Left lung (tissue), 10 donors: Measurements from ENCODE around the gene WNT9B. TPM values are rescaled to one million over a fixed set of nuclear protein-coding genes. Genes with fewer than 3 reads are reported as not detected.
A peak's percentile ranks its signal among the peaks of the same experiment; 100 is the strongest.

Experiments used
- ATAC-seq: fragments of 200-7000 bp; cut with Tn5 transposase; one replicate; pipeline ENCODE4 v1.9.1; 2020; ENCODE audit warnings: moderate library complexity
- DNase-seq, 4 donors: peaks; one replicate each; pipeline ENCODE4 v3.0.0-alpha.2; 2013 to 2020
- H3K27ac ChIP-seq, 2 donors: fragments of 200-600 bp; sonication (generic) in 1 of 2; one replicate each; pipeline versions ENCODE4 v1.5.0 to v1.8.0; 2020 to 2021
- H3K27me3 ChIP-seq, 2 donors: fragments of 200-600 bp; sonication (generic) in 1 of 2; one replicate each; pipeline versions ENCODE4 v1.5.0 to v1.8.0; 2020 to 2021
- H3K36me3 ChIP-seq, 2 donors: fragments of 200-600 bp; sonication (generic) in 1 of 2; one replicate each; pipeline versions ENCODE4 v1.5.0 to v1.8.0; 2020 to 2021
- H3K4me1 ChIP-seq, 2 donors: fragments of 200-600 bp; one replicate each; pipeline ENCODE4 v1.8.0; 2021
- H3K4me3 ChIP-seq, 2 donors: fragments of 200-600 bp; sonication (generic) in 1 of 2; one replicate each; pipeline versions ENCODE4 v1.5.0 to v1.8.0; 2020 to 2021; ENCODE audit warnings: mild to moderate bottlenecking in 1 of 2
- H3K9me3 ChIP-seq, 2 donors: fragments of 200-600 bp; sonication (generic) in 1 of 2; one replicate each; pipeline versions ENCODE4 v1.5.0 to v1.8.0; 2020 to 2021
- intact Hi-C, 2 donors: fragments of 100-400 bp; cut with DNase I; formaldehyde crosslinking; loops; one replicate each; pipeline versions ENCODE4 v1.11.2 to v1.14.2; 2022
- polyA plus RNA-seq, 6 donors: library from polyadenylated mRNA; unstranded; fragments of 120-200 nt; gene quantifications; one replicate each; pipeline ENCODE4 v1.2.1, GENCODE V29; 2013; ENCODE audit not compliant: insufficient read length in 6 of 6
- total RNA-seq, 2 donors: library from RNA; stranded (reverse); fragmentation: NEBNext Ultra II Directional; extraction: Animal tissue kit (Norgen Biotek cat#: 25700); gene quantifications; one replicate each; pipeline ENCODE4 v1.2.1, GENCODE V29; 2021
- TF ChIP-seq, protein P1 (sequence below), 2 donors: fragments of 200-600 bp; sonication (generic) in 1 of 2; IDR thresholded peaks; one replicate each; pipeline versions ENCODE4 v1.5.0 to v1.8.0; 2021; ENCODE audit warnings: antibody characterized with exemption in 2 of 2
- donor health status: DM: no; HTN: yes; CAD: no.
- donor health status: DM: no; HTN: no; CAD: no.

Gene WNT9B
- total and polyA plus RNA-seq, 8 donors, result 0.07 to 1.2 (median 0.21) TPM

GRCh38 chr17:46821482-46822387 is 29.6 kb upstream of the WNT9B start:
- Histone ChIP-seq H3K9me3 (no peaks in the 10 kb centered on the region), H3K27ac (no peak overlapping the region), H3K4me1 (peaks cover 19 to 28% of the 10 kb centered on the region in 2 donors), H3K36me3 (no peaks in the 10 kb centered on the region), H3K4me3 (no peak overlapping the region), H3K27me3 (peaks cover 59 to 90% of the 10 kb centered on the region in 2 donors)
- intact Hi-C loops, result no loop called here
- ATAC-seq (peak; percentile 14), DNase-seq (no peak)
- TF ChIP-seq, protein P1, sequence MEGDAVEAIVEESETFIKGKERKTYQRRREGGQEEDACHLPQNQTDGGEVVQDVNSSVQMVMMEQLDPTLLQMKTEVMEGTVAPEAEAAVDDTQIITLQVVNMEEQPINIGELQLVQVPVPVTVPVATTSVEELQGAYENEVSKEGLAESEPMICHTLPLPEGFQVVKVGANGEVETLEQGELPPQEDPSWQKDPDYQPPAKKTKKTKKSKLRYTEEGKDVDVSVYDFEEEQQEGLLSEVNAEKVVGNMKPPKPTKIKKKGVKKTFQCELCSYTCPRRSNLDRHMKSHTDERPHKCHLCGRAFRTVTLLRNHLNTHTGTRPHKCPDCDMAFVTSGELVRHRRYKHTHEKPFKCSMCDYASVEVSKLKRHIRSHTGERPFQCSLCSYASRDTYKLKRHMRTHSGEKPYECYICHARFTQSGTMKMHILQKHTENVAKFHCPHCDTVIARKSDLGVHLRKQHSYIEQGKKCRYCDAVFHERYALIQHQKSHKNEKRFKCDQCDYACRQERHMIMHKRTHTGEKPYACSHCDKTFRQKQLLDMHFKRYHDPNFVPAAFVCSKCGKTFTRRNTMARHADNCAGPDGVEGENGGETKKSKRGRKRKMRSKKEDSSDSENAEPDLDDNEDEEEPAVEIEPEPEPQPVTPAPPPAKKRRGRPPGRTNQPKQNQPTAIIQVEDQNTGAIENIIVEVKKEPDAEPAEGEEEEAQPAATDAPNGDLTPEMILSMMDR (IDR thresholded peaks at IDR 0.05), result no peak

DNA sequence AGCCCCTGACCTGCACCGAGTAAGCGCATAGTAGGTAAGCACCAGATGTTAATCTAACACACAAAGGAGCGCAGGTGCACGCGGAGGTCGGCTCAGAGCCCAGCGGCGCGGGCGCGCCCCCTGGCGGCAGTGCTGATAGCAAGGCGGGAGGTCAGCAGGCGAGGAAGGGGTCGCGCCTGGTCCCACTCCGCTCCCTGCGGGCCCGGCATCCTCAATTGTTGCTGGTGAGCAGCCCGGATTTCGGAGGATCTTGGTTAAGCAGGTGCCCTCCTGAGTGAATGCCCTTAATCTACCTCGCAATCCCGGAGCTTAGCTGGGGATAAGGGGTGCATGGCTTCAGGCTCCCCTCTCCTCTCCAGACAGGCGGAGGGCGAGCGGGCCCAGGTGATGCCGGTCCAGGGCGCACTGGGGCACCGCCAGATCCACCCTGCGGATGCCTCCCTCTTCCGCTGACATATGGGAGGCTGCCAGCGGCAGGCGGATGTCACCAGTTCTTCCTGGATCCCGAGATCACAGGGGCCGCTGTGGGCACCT is 28.9 kb upstream of the WNT9B start:
- peak in 1 of 4 donors; percentile 93 for DNase-seq
- peaks cover 52 to 83% of the 10 kb centered on the region in 2 donors for H3K27me3 ChIP-seq
- no peak overlapping the region for H3K4me3 ChIP-seq
- ATAC-seq, result peak; percentile 70
- TF ChIP-seq, protein P1 (IDR thresholded peaks at IDR 0.05), result peak; percentile 43 to 70
- no peaks in the 10 kb centered on the region for H3K9me3 ChIP-seq
- intact Hi-C loops, result no loop called here
- no peak overlapping the region for H3K27ac ChIP-seq
- no peaks in the 10 kb centered on the region for H3K36me3 ChIP-seq
- peaks cover 19 to 28% of the 10 kb centered on the region in 2 donors for H3K4me1 ChIP-seq

DNA sequence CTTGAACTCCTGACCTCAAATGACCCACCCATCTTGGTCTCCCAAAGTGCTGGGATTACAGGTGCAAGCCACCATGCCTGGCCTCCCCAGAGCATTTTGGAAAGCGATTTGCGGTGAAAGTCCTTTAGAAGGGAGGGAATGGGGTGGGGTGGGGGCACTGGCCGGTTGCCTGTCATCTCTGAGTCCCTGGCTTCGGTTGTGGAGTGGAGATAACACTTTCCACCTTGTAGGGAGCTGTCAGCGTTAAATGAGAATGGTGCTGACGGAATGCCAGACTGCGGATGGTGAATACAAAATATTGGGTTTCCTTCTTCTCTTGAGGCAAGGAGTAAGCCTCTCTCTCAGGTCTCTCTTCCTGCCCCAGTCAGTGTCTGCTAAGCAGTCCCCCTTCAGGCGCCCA is 27.7 kb upstream of the WNT9B start:
- peaks cover 40 to 71% of the 10 kb centered on the region in 2 donors for H3K27me3 ChIP-seq

DNA sequence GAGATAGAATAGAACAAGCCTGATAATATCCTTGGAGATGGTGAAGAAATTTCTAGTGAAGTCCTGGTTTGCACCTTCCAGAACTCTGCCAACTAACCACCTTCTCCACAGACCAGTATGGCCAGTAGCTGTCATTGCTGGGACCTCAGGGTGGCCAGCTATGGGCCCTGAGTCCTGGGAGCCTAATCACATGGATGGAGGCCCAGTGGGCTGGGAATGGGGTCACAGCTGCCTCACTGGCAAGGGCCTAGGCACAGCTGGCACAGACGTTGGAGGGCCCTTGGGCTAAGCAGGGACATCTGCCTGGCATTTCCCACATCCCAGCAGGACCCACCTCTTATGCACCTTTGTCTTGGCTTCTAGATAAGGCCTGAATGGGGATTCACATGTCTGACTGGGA is 25.3 kb upstream of the WNT9B start:
- TF ChIP-seq, protein P1 (IDR thresholded peaks at IDR 0.05), result no peak
- Histone ChIP-seq H3K4me1 (peaks cover 0 to 5% of the 10 kb centered on the region in 2 donors), H3K36me3 (no peaks in the 10 kb centered on the region), H3K27me3 (peaks cover 16 to 55% of the 10 kb centered on the region in 2 donors), H3K27ac (no peak overlapping the region), H3K9me3 (no peaks in the 10 kb centered on the region), H3K4me3 (no peak overlapping the region)
- no peak for DNase-seq
- intact Hi-C loops, result no loop called here
- ATAC-seq, result no peak

More for the DNA sequence above, 27.7 kb upstream of the WNT9B start:
- H3K36me3 ChIP-seq, result no peaks in the 10 kb centered on the region
- intact Hi-C loops, result no loop called here
- ATAC-seq, result no peak
- TF ChIP-seq, protein P1 (IDR thresholded peaks at IDR 0.05), result no peak
- no peak overlapping the region for H3K4me3 ChIP-seq
- DNase-seq, result no peak
- no peaks in the 10 kb centered on the region for H3K9me3 ChIP-seq
- no peak overlapping the region for H3K27ac ChIP-seq
- H3K4me1 ChIP-seq, result peaks cover 13 to 19% of the 10 kb centered on the region in 2 donors

DNA sequence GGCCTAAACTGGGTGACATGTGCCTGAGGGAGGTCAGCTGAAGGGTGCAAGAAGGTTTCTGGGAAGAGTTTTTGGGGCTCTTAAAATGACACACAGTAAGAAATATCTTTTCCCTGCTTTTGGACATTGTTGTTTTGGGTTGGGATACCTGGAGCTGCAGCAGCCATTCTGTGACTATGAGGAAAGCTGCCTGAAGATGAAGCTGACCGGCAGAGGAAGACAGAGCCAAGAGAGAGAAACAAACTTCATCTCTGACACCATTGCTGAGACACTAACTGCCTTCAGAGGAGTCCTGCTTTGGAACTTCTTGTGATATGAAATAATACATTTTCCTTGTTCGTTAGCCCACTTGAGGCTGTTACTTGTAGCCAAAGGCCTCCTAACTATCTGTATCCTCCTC is 24.1 kb upstream of the WNT9B start:
- Histone ChIP-seq H3K4me1 (peaks cover 0 to under 1% of the 10 kb centered on the region in 2 donors), H3K27me3 (peaks cover 4 to 43% of the 10 kb centered on the region in 2 donors), H3K9me3 (no peaks in the 10 kb centered on the region), H3K27ac (no peak overlapping the region), H3K36me3 (no peaks in the 10 kb centered on the region), H3K4me3 (no peak overlapping the region)
- no peak for DNase-seq
- no peak for ATAC-seq
- TF ChIP-seq, protein P1 (IDR thresholded peaks at IDR 0.05), result no peak
- intact Hi-C loops, result no loop called here
